ENCODE data around the gene ZNF275. TPM values are rescaled to one million over a fixed set of nuclear protein-coding genes. Genes with fewer than 3 reads are reported as not detected.

Gene ZNF275
- total and polyA plus RNA-seq, 4 donors, result 6.2 to 13.9 (median 8.6) TPM

- Histone ChIP-seq H3K9me3 (ENCODE audit: control insufficient read depth in 4 of 4, low read length in 3 of 4) (no peaks in the 10 kb centered on the region), H3K4me1 (ENCODE audit: control insufficient read depth in 4 of 4, insufficient read depth in 4 of 4, low read length in 3 of 4) (no peaks in the 10 kb centered on the region), H3K9ac (ENCODE audit: low read depth in 1 of 2, low read length in 2 of 2) (no peak overlapping the region), H3K36me3 (ENCODE audit: control insufficient read depth in 4 of 4, insufficient read depth in 3 of 4, low read depth in 1 of 4, low read length in 3 of 4) (no peaks in the 10 kb centered on the region), H3K27me3 (ENCODE audit: control insufficient read depth in 4 of 4, insufficient read depth in 4 of 4, low read length in 3 of 4) (no peaks in the 10 kb centered on the region), H3K27ac (ENCODE audit: low read depth in 1 of 2, low read length in 2 of 2) (no peak overlapping the region), H3K4me3 (ENCODE audit: low read depth in 1 of 3, low read length in 3 of 3) (no peak overlapping the region)
- WGBS, result 91% methylated on average over 20 of the region's 20 CpGs
- no peak for DNase-seq (ENCODE audit: low spot score)
- TF ChIP-seq EGR1 (IDR thresholded peaks at IDR 0.05; ENCODE audit: low read depth in 2 of 2), result no peak
- TF ChIP-seq, protein P1, sequence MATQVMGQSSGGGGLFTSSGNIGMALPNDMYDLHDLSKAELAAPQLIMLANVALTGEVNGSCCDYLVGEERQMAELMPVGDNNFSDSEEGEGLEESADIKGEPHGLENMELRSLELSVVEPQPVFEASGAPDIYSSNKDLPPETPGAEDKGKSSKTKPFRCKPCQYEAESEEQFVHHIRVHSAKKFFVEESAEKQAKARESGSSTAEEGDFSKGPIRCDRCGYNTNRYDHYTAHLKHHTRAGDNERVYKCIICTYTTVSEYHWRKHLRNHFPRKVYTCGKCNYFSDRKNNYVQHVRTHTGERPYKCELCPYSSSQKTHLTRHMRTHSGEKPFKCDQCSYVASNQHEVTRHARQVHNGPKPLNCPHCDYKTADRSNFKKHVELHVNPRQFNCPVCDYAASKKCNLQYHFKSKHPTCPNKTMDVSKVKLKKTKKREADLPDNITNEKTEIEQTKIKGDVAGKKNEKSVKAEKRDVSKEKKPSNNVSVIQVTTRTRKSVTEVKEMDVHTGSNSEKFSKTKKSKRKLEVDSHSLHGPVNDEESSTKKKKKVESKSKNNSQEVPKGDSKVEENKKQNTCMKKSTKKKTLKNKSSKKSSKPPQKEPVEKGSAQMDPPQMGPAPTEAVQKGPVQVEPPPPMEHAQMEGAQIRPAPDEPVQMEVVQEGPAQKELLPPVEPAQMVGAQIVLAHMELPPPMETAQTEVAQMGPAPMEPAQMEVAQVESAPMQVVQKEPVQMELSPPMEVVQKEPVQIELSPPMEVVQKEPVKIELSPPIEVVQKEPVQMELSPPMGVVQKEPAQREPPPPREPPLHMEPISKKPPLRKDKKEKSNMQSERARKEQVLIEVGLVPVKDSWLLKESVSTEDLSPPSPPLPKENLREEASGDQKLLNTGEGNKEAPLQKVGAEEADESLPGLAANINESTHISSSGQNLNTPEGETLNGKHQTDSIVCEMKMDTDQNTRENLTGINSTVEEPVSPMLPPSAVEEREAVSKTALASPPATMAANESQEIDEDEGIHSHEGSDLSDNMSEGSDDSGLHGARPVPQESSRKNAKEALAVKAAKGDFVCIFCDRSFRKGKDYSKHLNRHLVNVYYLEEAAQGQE (IDR thresholded peaks at IDR 0.05), result no peak
Observed at GRCh38 chrX:153317996-153318722, 15.8 kb upstream of the ZNF275 start.

- 94% methylated on average over 7 of the region's 7 CpGs for WGBS
- H3K27ac ChIP-seq (ENCODE audit: low read depth in 1 of 2, low read length in 2 of 2), result no peak overlapping the region
- no peak overlapping the region for H3K9ac ChIP-seq (ENCODE audit: low read depth in 1 of 2, low read length in 2 of 2)
- H3K4me3 ChIP-seq (ENCODE audit: low read depth in 1 of 3, low read length in 3 of 3), result no peak overlapping the region
- no peaks in the 10 kb centered on the region for H3K27me3 ChIP-seq (ENCODE audit: control insufficient read depth in 4 of 4, insufficient read depth in 4 of 4, low read length in 3 of 4)
- H3K9me3 ChIP-seq (ENCODE audit: control insufficient read depth in 4 of 4, low read length in 3 of 4), result no peaks in the 10 kb centered on the region
- H3K4me1 ChIP-seq (ENCODE audit: control insufficient read depth in 4 of 4, insufficient read depth in 4 of 4, low read length in 3 of 4), result no peaks in the 10 kb centered on the region
- TF ChIP-seq HNF4A (conservative IDR thresholded peaks at IDR 0.05) (no peak), HNF4G (IDR thresholded peaks at IDR 0.05) (no peak), RXRA (IDR thresholded peaks at IDR 0.05) (no peak), SP1 (IDR thresholded peaks at IDR 0.05) (no peak), FOXA2 (IDR thresholded peaks at IDR 0.05) (no peak), TAF1 (conservative IDR thresholded peaks at IDR 0.05) (no peak), YY1 (IDR thresholded peaks at IDR 0.05) (no peak), ZBTB33 (IDR thresholded peaks at IDR 0.05) (no peak), FOXA1 (IDR thresholded peaks at IDR 0.05) (no peak)
- TF ChIP-seq, protein P2, sequence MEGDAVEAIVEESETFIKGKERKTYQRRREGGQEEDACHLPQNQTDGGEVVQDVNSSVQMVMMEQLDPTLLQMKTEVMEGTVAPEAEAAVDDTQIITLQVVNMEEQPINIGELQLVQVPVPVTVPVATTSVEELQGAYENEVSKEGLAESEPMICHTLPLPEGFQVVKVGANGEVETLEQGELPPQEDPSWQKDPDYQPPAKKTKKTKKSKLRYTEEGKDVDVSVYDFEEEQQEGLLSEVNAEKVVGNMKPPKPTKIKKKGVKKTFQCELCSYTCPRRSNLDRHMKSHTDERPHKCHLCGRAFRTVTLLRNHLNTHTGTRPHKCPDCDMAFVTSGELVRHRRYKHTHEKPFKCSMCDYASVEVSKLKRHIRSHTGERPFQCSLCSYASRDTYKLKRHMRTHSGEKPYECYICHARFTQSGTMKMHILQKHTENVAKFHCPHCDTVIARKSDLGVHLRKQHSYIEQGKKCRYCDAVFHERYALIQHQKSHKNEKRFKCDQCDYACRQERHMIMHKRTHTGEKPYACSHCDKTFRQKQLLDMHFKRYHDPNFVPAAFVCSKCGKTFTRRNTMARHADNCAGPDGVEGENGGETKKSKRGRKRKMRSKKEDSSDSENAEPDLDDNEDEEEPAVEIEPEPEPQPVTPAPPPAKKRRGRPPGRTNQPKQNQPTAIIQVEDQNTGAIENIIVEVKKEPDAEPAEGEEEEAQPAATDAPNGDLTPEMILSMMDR (IDR thresholded peaks at IDR 0.05; ENCODE audit: low read depth, low read length, missing input control), result no peak
- TF ChIP-seq, protein P1 (IDR thresholded peaks at IDR 0.05), result no peak
- TF ChIP-seq, protein P3, sequence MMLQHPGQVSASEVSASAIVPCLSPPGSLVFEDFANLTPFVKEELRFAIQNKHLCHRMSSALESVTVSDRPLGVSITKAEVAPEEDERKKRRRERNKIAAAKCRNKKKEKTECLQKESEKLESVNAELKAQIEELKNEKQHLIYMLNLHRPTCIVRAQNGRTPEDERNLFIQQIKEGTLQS (IDR thresholded peaks at IDR 0.05), result no peak
- no peaks in the 10 kb centered on the region for H3K36me3 ChIP-seq (ENCODE audit: control insufficient read depth in 4 of 4, insufficient read depth in 3 of 4, low read depth in 1 of 4, low read length in 3 of 4)
- no peak for DNase-seq (ENCODE audit: low spot score)
Observed at GRCh38 chrX:153318811-153319210, 15.1 kb upstream of the ZNF275 start.

All from liver (tissue), 9 donors.